Uterine smooth muscle cell (primary cell): Measurements from ENCODE around the gene ARHGEF12. TPM values are rescaled to one million over a fixed set of nuclear protein-coding genes. Genes with fewer than 3 reads are reported as not detected.

Experiments used
- total RNA-seq: library from RNA; depleted of rRNA; stranded (reverse); fragments of >200 nt; gene quantifications from 2 replicates; pipeline ENCODE4 v1.2.3, GENCODE V29; 2014

Gene ARHGEF12
- 98.7 and 109 TPM in 2 replicates for total RNA-seq

GRCh38 chr11:120335908-120336640, at the start of gene ARHGEF12:
ARHGEF12 (plus strand) TSS chr11:120336413; CDS start chr11:120337244, 831 bp downstream.

GRCh38 chr11:120324932-120325810, 11.0 kb upstream of the ARHGEF12 start, which contains the start of gene TLCD5:
TLCD5 (plus strand) TSS chr11:120325299; CDS start chr11:120327442, 2,143 bp downstream.

GRCh38 chr11:120511116-120511819, 175.1 kb downstream of the ARHGEF12 start, which contains the start of gene GRIK4:
GRIK4 (plus strand) TSS chr11:120511748; CDS start chr11:120660319, 148,571 bp downstream.

Other genes with a start within 250 kb of the ARHGEF12 start
- gene TRIM29, start 198.3 kb upstream of the ARHGEF12 start, total RNA-seq = 0.11 and 2.7 TPM in 2 replicates
- gene OAF, start 125.4 kb upstream of the ARHGEF12 start, total RNA-seq = 43.6 and 48.5 TPM in 2 replicates
- gene POU2F3, start 96.3 kb upstream of the ARHGEF12 start, total RNA-seq = 0.12 TPM in 1 of 2 replicates, not detected in the other
- 9.1 and 10.1 TPM in 2 replicates for gene TLCD5, start 11.1 kb upstream of the ARHGEF12 start, total RNA-seq
- under 0.01 and 0.12 TPM in 2 replicates for gene GRIK4, start 175.3 kb downstream of the ARHGEF12 start, total RNA-seq